Panc1 (cell line): ENCODE results near the gene HOMER2. TPM values are rescaled to one million over a fixed set of nuclear protein-coding genes. Genes with fewer than 3 reads are reported as not detected.

Experiments
- ATAC-seq: fragments of 200-7000 bp; cut with Tn5 transposase; 2 replicates; pipeline ENCODE4 v1.9.1; 2020; ENCODE audit warnings: mild to moderate bottlenecking, moderate library complexity
- BruUV-seq: library from RNA; stranded (reverse); fragments of 400-500 nt; replicated peaks from 2 replicates; lab custom pipeline; 2021; lab: Mats Ljungman, UMichigan
- CTCF ChIA-PET: fragments of 300-600 bp; sonication (Branson Sonifier 250); formaldehyde crosslinking; loops from one replicate; lab custom pipeline; 2022; ENCODE audit warnings: antibody characterized with exemption; lab: Charles Lee
- POLR2A ChIA-PET: fragments of 300-600 bp; sonication (Branson Sonifier 250); formaldehyde crosslinking; loops from one replicate; lab custom pipeline; 2022; ENCODE audit warnings: antibody characterized with exemption; lab: Charles Lee
- DNase-seq: peaks from one replicate; pipeline ENCODE4 v3.0.0-alpha.2; 2010; ENCODE audit warnings: low read depth, low spot score
- H3K27ac ChIP-seq: 2 replicates; pipeline ENCODE4 v1.5.1; 2011; ENCODE audit warnings: mild to moderate bottlenecking, low read length, inconsistent platforms
- H3K27me3 ChIP-seq: fragments of 200-500 bp; sonication (Bioruptor generic); 2 replicates; pipeline ENCODE4 v1.6.0; 2014; ENCODE audit warnings: low read length, inconsistent platforms; ENCODE audit not compliant: control insufficient read depth, insufficient read depth
- H3K36me3 ChIP-seq: fragments of 200-500 bp; sonication (Bioruptor generic); 2 replicates; pipeline ENCODE4 v1.5.1; 2014; ENCODE audit warnings: inconsistent platforms, mild to moderate bottlenecking, low read length, moderate library complexity; ENCODE audit not compliant: control insufficient read depth, insufficient read depth
- H3K4me1 ChIP-seq: 2 replicates; pipeline ENCODE4 v1.5.1; 2011; ENCODE audit warnings: inconsistent platforms, mild to moderate bottlenecking, low read length, moderate library complexity; ENCODE audit not compliant: control insufficient read depth, insufficient read depth
- H3K4me3 ChIP-seq, 2 experiments: 2 replicates each; pipeline ENCODE4 v1.5.1; 2011 to 2012; ENCODE audit warnings: low read depth in 2 of 2, low read length in 2 of 2, mild to moderate bottlenecking in 2 of 2, inconsistent platforms in 1 of 2, moderate library complexity in 1 of 2
- H3K9me3 ChIP-seq: fragments of 200-500 bp; sonication (Bioruptor generic); 2 replicates; pipeline ENCODE4 v1.5.1; 2014; ENCODE audit warnings: low read depth, mild to moderate bottlenecking, inconsistent platforms, low read length, moderate library complexity; ENCODE audit not compliant: control insufficient read depth, insufficient read depth
- CTCF ChIP-seq: fragments of 450-650 bp; IDR thresholded peaks from 2 replicates; pipeline ENCODE4 v1.5.1; 2017; ENCODE audit warnings: mild to moderate bottlenecking
- POLR2AphosphoS5 ChIP-seq: IDR thresholded peaks from 2 replicates; pipeline ENCODE4 v1.6.1; 2012; ENCODE audit warnings: mild to moderate bottlenecking, low read depth, low read length, moderate library complexity
- SIN3A ChIP-seq: IDR thresholded peaks from 2 replicates; pipeline ENCODE4 v1.6.1; 2012; ENCODE audit warnings: low read depth, mild to moderate bottlenecking, low read length, moderate library complexity, borderline replicate concordance; ENCODE audit not compliant: insufficient read depth
- TCF7L2 ChIP-seq: IDR thresholded peaks from 2 replicates; pipeline ENCODE4 v1.6.1; 2011; ENCODE audit warnings: mild to moderate bottlenecking, low read depth, low read length, inconsistent platforms
- in situ Hi-C: cut with HindIII; loops from 2 replicates; pipeline ENCODE4 v1.10.0; 2016; ENCODE audit warnings: low sequenced_read_pairs, low pct_unique_long_range_greater_than_20kb
- intact Hi-C: fragments of 100-400 bp; cut with micrococcal nuclease; formaldehyde crosslinking; loops from one replicate; pipeline ENCODE4 v1.10.0; 2022; ENCODE audit not compliant: unreplicated experiment
- total RNA-seq: library from RNA; stranded (reverse); gene quantifications from one replicate; pipeline ENCODE4 v1.2.1, GENCODE V29; 2021; ENCODE audit not compliant: unreplicated experiment
- TF ChIP-seq, protein P1 (sequence below), 2 experiments: IDR thresholded peaks; 2 replicates each; pipeline ENCODE4 v1.6.1; 2011 to 2012; ENCODE audit warnings: low read depth in 2 of 2, control low read depth in 1 of 2, low read length in 1 of 2, mild to moderate bottlenecking in 1 of 2, moderate library complexity in 1 of 2; ENCODE audit not compliant: insufficient read depth in 1 of 2

The HOMER2 gene
- total RNA-seq, 1 experiment from 2014 or later, result 35.9 TPM

DNA sequence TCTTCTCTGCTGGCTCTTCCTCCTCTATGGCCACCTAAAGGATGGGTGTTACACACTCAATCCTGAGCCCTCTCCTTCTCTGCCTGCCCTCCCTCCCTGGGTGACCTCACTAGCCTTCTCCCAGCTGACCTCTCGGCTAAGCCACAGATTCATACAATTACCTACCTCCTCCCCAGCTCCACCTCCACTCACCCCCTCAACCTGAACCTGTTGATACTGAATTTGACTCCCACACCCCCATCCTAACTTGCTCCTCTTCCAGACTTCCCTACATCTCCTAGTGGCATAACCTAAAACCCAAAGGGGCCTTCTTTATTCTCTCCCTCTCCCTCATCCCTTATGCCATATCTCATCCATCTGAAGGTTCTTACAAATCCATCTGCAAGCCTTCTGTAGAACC lies 17.1 kb downstream of the HOMER2 start:
- intact Hi-C loops (no loop called here), in situ Hi-C loops (no loop called here)
- no peaks in the 10 kb centered on the region for H3K27me3 ChIP-seq
- no peaks in the 10 kb centered on the region for H3K9me3 ChIP-seq
- POLR2A ChIA-PET, result no interaction called here
- CTCF ChIA-PET, result no interaction called here
- no peaks in the 10 kb centered on the region for H3K36me3 ChIP-seq
- ATAC-seq, result no peak
- no peak overlapping the region for H3K27ac ChIP-seq
- no peaks in the 10 kb centered on the region for H3K4me1 ChIP-seq
- TF ChIP-seq SIN3A (no peak), TCF7L2 (no peak), POLR2AphosphoS5 (no peak), CTCF (no peak)
- TF ChIP-seq, protein P1, sequence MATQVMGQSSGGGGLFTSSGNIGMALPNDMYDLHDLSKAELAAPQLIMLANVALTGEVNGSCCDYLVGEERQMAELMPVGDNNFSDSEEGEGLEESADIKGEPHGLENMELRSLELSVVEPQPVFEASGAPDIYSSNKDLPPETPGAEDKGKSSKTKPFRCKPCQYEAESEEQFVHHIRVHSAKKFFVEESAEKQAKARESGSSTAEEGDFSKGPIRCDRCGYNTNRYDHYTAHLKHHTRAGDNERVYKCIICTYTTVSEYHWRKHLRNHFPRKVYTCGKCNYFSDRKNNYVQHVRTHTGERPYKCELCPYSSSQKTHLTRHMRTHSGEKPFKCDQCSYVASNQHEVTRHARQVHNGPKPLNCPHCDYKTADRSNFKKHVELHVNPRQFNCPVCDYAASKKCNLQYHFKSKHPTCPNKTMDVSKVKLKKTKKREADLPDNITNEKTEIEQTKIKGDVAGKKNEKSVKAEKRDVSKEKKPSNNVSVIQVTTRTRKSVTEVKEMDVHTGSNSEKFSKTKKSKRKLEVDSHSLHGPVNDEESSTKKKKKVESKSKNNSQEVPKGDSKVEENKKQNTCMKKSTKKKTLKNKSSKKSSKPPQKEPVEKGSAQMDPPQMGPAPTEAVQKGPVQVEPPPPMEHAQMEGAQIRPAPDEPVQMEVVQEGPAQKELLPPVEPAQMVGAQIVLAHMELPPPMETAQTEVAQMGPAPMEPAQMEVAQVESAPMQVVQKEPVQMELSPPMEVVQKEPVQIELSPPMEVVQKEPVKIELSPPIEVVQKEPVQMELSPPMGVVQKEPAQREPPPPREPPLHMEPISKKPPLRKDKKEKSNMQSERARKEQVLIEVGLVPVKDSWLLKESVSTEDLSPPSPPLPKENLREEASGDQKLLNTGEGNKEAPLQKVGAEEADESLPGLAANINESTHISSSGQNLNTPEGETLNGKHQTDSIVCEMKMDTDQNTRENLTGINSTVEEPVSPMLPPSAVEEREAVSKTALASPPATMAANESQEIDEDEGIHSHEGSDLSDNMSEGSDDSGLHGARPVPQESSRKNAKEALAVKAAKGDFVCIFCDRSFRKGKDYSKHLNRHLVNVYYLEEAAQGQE (IDR thresholded peaks at IDR 0.05; ENCODE audit: insufficient read depth in 1 of 2, low read depth in 2 of 2, low read length in 1 of 2), result no peak
- no peak overlapping the region for H3K4me3 ChIP-seq
- BruUV-seq, result no TSS peak
- DNase-seq, result no peak

GRCh38 chr15:82934100-82934880 lies 18.2 kb downstream of the HOMER2 start:
- no peaks in the 10 kb centered on the region for H3K9me3 ChIP-seq
- H3K27ac ChIP-seq, result no peak overlapping the region
- DNase-seq, result no peak
- ChIA-PET CTCF (no interaction called here), POLR2A (no interaction called here)
- H3K36me3 ChIP-seq, result no peaks in the 10 kb centered on the region
- H3K27me3 ChIP-seq, result no peaks in the 10 kb centered on the region
- BruUV-seq, result no TSS peak
- TF ChIP-seq SIN3A (no peak), POLR2AphosphoS5 (no peak), TCF7L2 (no peak), CTCF (no peak)
- TF ChIP-seq, protein P1 (IDR thresholded peaks at IDR 0.05; ENCODE audit: insufficient read depth in 1 of 2, low read depth in 2 of 2, low read length in 1 of 2), result no peak
- no peak overlapping the region for H3K4me3 ChIP-seq
- in situ Hi-C loops, result no loop called here
- H3K4me1 ChIP-seq, result no peaks in the 10 kb centered on the region
- intact Hi-C loops, result no loop called here
- no peak for ATAC-seq
